ENCODE results near the gene ITGA7.

- TF ChIP-seq CTCF (IDR thresholded peaks at IDR 0.05; ENCODE audit: control extremely low read depth in 1 of 3, insufficient read depth in 1 of 3, low read depth in 1 of 3, low read length in 3 of 3) (no peak), CHD7 (IDR thresholded peaks at IDR 0.05; ENCODE audit: insufficient replicate concordance, low read length) (no peak), RFX5 (IDR thresholded peaks at IDR 0.05; ENCODE audit: borderline replicate concordance, low read depth, low read length) (no peak), POLR2A (IDR thresholded peaks at IDR 0.05; ENCODE audit: control extremely low read depth in 1 of 2, low read depth in 2 of 2, low read length in 2 of 2) (no peak), NANOG (IDR thresholded peaks at IDR 0.05; ENCODE audit: insufficient read depth, low read depth, low read length, poor library complexity, severe bottlenecking) (no peak), EP300 (IDR thresholded peaks at IDR 0.05; ENCODE audit: borderline replicate concordance in 1 of 2, low read depth in 2 of 2, low read length in 2 of 2) (no peak), MAFK (IDR thresholded peaks at IDR 0.05; ENCODE audit: low read depth, low read length) (no peak), POLR2AphosphoS5 (IDR thresholded peaks at IDR 0.05; ENCODE audit: low read depth, low read length) (no peak), ASH2L (IDR thresholded peaks at IDR 0.05; ENCODE audit: low read length) (no peak), JUND (IDR thresholded peaks at IDR 0.05; ENCODE audit: low read length) (no peak), USF2 (IDR thresholded peaks at IDR 0.05; ENCODE audit: low read length) (no peak), SUZ12 (IDR thresholded peaks at IDR 0.05; ENCODE audit: low read length) (no peak)
Measured at GRCh38 chr12:55700255-55701018, 7.3 kb downstream of the ITGA7 start.
